Activated CD8-positive, alpha-beta memory T cell treated with anti-CD3 and anti-CD28 coated beads for 1 hour (primary cell): Measurements from ENCODE around the gene GPR155.

Experiments used
- DNase-seq, 2 donors: peaks; one replicate each; pipeline ENCODE4 v3.0.0-alpha.2; 2020; ENCODE audit warnings: low read depth in 1 of 2; ENCODE audit errors: extremely low read depth in 1 of 2

The GPR155 gene

GRCh38 chr2:174486563-174487107, at the start of gene GPR155:
Gene GPR155 (minus strand): TSS chr2:174487029. CDS start chr2:174481956, 5,073 bp downstream.
- peak in 1 of 2 donors; percentile 20 for DNase-seq

- DNase-seq = no peak
Measured at GRCh38 chr2:174535757-174536703, 49.2 kb upstream of the GPR155 start.

GRCh38 chr2:174535083-174535482, 48.3 kb upstream of the GPR155 start:
- DNase-seq = no peak

GRCh38 chr2:174529916-174530315, 43.1 kb upstream of the GPR155 start:
- no peak for DNase-seq

GRCh38 chr2:174527959-174528358, 41.1 kb upstream of the GPR155 start:
- no peak for DNase-seq

GRCh38 chr2:174527101-174527721, 40.4 kb upstream of the GPR155 start:
- DNase-seq = no peak

- no peak for DNase-seq
Measured at GRCh38 chr2:174524527-174524926, 37.7 kb upstream of the GPR155 start.

- no peak for DNase-seq
Measured at GRCh38 chr2:174522553-174522952, 35.7 kb upstream of the GPR155 start.

- no peak for DNase-seq
Measured at GRCh38 chr2:174518395-174518794, 31.6 kb upstream of the GPR155 start.

- no peak for DNase-seq
Measured at GRCh38 chr2:174516501-174517378, 29.9 kb upstream of the GPR155 start.

- no peak for DNase-seq
Measured at GRCh38 chr2:174512345-174512744, 25.5 kb upstream of the GPR155 start.

GRCh38 chr2:174511580-174512260, 24.9 kb upstream of the GPR155 start:
- no peak for DNase-seq

- no peak for DNase-seq
Measured at GRCh38 chr2:174510583-174511189, 23.9 kb upstream of the GPR155 start.

- no peak for DNase-seq
Measured at GRCh38 chr2:174503161-174503809, 16.5 kb upstream of the GPR155 start.

- DNase-seq = no peak
Measured at GRCh38 chr2:174499371-174499770, 12.5 kb upstream of the GPR155 start.

GRCh38 chr2:174495365-174496012, 8.7 kb upstream of the GPR155 start:
- DNase-seq = no peak

- DNase-seq = no peak
Measured at GRCh38 chr2:174493549-174494331, 6.9 kb upstream of the GPR155 start.

- peak in 1 of 2 donors; percentile 24 for DNase-seq
Measured at GRCh38 chr2:174492963-174493431, 6.2 kb upstream of the GPR155 start.
